NCI-H2196 treated with DMSO at 0.1 percent for 48 hours (cell line): ENCODE data around the gene RRAD.

Source experiments
- DNase-seq: peaks from one replicate; lab custom pipeline; 2025; ENCODE audit not compliant: unreplicated experiment; lab: John Stamatoyannopoulos, UW

Gene RRAD

DNA sequence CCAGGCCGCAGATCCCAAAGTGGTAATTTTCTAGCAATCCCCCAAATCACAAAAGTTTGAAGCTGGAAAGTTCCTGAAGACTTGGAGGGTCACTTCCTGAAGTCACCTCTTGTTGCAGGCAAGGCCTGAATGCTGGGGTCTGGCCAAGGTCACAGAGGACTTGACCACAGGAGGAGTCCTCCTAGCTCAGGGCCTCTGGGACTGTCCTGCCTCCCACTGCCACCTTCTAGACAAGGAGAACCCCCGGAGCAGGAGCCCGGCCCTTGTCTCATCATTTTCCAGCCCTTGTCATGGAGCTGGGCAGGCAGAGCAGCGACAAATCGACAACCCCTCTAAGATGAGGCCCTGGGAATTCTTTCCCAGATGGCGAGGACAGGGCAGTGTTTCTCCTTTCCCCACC lies 7.0 kb downstream of the RRAD start:
- no peak for DNase-seq

DNA sequence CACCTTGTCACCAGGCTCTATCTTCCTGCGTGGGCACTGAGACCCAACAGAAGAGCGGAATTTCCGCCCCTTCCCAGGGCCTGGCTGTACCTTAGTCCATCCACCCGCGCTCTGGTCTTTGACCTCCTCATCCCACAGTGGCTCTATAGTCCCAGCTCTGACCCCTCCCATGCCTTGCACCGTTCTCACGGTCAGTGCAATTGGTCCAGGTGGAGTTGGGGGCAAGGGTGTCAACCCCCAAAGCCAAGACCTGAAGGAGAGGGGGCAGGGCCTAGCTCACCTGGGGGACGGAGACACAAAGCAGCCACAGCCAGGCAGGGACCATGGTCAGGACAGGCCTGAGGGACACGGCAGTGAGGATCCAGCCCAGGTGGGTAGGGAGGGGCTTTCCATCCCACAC lies 7.6 kb downstream of the RRAD start:
- DNase-seq = no peak

GRCh38 chr16:66916518-66916917 lies 8.8 kb downstream of the RRAD start:
- no peak for DNase-seq

DNA sequence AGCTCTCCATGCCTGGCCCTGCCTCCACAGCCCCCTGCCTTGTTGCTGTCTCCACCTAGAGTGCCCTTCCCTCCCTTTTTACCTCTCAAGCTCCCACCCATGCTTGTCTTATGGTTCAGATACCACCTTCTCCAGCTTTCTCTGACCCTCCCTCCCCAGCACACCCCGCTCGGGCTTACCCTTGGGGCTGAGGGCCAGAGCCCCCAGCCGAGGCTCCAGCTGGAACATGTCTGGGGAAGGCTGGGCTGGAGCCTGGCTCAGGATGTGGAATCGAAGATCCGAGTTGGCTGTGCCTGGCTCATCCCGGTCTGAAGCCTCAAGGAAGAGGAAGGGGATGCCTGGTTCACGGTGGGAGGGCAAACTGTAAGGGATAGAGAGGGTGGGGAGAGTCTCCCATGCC lies 10.3 kb downstream of the RRAD start:
- DNase-seq = no peak

DNA sequence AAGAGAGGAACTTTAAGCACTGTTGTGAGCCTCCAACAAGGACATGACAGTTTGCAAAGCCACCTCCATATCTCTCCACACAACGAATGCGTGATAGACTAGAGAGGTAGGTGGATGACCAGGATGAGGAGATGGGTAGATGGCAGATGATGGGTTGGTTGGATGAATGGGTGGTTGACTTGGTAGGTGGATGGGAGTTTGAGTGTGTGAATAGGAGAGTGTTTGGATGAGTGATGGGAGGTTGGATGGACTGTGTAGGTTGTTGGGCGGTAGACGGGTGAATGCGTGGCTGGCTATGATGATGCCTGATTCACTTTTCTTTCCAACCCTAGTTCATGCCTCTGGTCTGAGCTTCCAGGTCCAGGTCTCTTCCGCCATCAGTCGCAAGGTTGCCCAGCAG lies 10.8 kb downstream of the RRAD start:
- DNase-seq = no peak

- DNase-seq = no peak
Measured at GRCh38 chr16:66913711-66914110, 11.6 kb downstream of the RRAD start.

GRCh38 chr16:66913081-66913480 lies 12.3 kb downstream of the RRAD start:
- no peak for DNase-seq

DNA sequence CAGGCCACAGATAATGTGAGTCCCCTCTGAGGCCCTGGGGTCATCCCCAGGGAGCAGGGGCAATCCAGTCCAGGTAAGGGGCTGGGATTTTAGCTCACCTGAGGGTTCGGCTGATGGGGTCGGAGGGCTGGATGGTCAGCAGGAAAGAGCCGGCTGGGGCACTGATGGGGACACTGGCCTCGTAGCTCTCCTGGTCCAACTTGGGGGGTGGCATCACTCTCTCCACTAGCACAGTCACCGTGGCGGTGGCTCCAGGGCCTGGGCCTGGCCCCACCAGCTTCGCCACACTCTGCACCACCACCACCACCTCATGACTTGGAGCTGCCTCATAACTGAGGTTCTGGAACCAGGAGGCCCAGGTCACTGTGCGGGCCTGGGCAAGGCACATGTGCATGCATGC lies 13.5 kb downstream of the RRAD start:
- DNase-seq = no peak

DNA sequence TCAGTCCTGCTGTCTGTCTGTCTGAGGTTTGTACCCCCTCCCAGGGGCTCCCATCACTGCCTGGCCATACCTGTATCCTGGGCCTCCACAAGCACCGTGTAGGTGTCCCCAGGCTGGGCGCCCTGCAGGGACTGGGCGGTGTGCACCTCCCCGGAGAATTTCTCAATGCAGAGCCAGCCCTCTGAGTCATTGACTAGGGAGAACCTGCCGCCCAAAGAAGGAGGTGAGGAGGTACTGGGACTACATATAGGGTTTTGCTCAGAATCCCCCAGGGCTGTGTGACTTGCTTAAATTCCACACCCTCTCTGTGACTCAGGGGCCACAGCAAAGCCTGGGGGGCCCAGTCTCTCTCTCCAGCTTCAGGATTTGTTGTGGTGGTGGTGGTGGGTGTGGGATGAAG lies 14.2 kb downstream of the RRAD start:
- DNase-seq = no peak

- DNase-seq = no peak
Measured at GRCh38 chr16:66910175-66910940, 15.0 kb downstream of the RRAD start.

DNA sequence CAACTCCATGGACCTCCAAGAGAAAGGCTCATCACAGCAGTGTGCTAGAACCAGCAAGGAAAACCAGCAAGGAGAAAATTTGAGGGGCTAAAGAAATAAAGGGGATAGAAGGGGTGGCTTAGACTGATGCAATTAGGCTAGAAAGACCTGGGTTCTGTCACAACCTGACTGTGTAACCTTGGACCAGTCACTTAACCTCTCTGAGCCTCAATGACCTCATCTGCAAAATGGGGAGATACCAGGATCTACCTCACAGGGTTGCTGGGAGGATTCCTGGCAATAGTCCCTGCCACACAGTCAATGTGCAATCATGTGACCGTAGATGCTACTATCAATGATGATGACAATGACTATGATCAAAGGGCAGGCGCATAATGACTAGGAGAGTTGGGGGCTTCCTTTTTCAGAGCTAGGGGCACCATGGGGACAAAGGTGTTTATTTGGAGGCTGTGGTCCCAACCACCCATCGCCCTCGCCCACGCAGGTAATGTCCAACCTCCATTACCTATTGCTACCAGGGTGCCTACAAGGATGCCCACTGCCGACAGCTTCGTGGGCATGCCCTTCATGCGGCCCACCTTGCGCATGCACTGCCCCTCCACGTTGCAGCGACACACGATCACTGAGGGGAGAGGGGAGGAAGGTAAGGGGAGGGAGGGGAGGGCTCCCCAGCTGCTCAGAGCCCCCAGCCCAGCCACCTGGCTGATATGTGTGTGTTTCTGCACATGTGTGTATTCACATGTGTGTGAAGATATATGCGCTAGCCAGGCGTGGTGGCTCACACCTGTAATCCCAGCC lies 16.4 kb downstream of the RRAD start:
- DNase-seq = no peak

GRCh38 chr16:66908116-66908515 lies 17.2 kb downstream of the RRAD start:
- DNase-seq = no peak

- DNase-seq = no peak
Measured at GRCh38 chr16:66906916-66907836, 18.2 kb downstream of the RRAD start.

GRCh38 chr16:66905633-66906539 lies 19.4 kb downstream of the RRAD start:
- no peak for DNase-seq

GRCh38 chr16:66904846-66905632 lies 20.3 kb downstream of the RRAD start:
- no peak for DNase-seq

- DNase-seq = no peak
Measured at GRCh38 chr16:66904428-66904845, 20.9 kb downstream of the RRAD start.

DNA sequence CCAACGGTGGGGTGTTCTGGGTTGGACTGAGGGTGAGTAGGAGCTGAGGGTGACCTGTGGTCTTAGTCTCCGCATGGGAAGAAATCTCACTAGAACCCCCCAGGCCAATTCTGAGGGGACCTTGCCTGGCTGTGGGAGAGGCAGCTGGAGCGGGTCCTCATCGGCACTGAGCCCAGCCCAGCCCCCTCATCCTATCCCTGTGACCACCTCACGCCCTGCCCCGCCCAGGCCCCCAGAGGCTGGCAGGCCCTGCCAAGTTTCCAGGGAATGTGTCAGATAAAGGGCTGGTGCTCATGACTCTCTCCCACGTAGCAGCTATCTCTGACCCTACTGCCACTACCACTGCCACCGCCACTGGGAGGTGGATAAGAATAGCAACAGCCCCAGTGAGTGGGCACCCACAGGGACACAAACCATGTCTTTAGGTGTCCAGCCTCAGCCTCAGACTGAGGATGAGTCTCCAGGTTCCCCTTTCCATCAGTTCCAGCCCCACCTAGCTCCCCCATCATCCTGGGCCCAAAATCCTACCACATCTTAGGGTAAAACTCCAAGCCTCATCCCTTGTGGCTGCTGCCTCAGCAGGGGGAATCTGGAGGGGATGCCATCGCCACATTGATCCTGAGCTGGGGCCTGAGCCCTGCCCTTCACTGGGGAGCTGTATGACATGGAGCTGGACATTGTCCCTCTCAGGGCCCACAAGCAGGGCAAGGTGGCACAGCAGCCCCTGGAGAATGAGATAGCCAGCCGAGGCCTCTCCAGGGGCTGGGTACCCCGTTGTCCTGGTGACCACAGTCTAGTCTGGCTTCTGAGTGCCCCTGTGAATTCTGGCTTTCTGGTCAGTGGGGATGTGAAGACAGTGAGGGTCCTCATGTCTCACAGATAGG lies 21.5 kb downstream of the RRAD start:
- no peak for DNase-seq

- DNase-seq = no peak
Measured at GRCh38 chr16:66902648-66903543, 22.4 kb downstream of the RRAD start.
